Measurements from ENCODE around the gene ERCC5. TPM values are rescaled to one million over a fixed set of nuclear protein-coding genes. Genes with fewer than 3 reads are reported as not detected.

Gene ERCC5
- total and polyA plus RNA-seq, 2 donors (not counting 1 experiment from before 2014, with no cell fraction given): 36.6 to 78.9 TPM

- no peak for TF ChIP-seq CTCF (conservative IDR thresholded peaks at IDR 0.05 in 1 of 2, IDR thresholded peaks at IDR 0.05 in 1 of 2; ENCODE audit: low read depth in 1 of 2, low read length in 2 of 2)
- no peak for TF ChIP-seq EZH2 (IDR thresholded peaks at IDR 0.05; ENCODE audit: low read length, missing control alignments)
- Histone ChIP-seq H2AFZ (ENCODE audit: low read length) (no peak overlapping the region), H3K36me3 (ENCODE audit: control insufficient read depth, insufficient read depth, low read length) (no peaks in the 10 kb centered on the region), H3K9me3 (ENCODE audit: control insufficient read depth, insufficient read depth, low read depth, low read length) (no peaks in the 10 kb centered on the region), H3K4me1 (ENCODE audit: control insufficient read depth, extremely low read depth, insufficient read depth, low read length) (no peaks in the 10 kb centered on the region), H3K4me3 (replicated peaks in 1 of 4; ENCODE audit: control extremely low read depth in 1 of 4, insufficient read depth in 1 of 4, low read depth in 3 of 4, low read length in 4 of 4) (no peak overlapping the region), H4K20me1 (ENCODE audit: control insufficient read depth, extremely low read depth, insufficient read depth, low read length) (no peaks in the 10 kb centered on the region), H3K27me3 (ENCODE audit: control insufficient read depth, insufficient read depth, low read length) (no peaks in the 10 kb centered on the region), H3K4me2 (ENCODE audit: extremely low read depth, insufficient read depth, low read length) (no peak overlapping the region), H3K27ac (ENCODE audit: insufficient read depth, low read length) (no peak overlapping the region), H3K79me2 (ENCODE audit: control insufficient read depth, insufficient read depth, low read length) (no peaks in the 10 kb centered on the region), H3K9ac (ENCODE audit: insufficient read depth, low read length) (no peak overlapping the region)
- no peak for DNase-seq (ENCODE audit: low read depth in 2 of 2)
Measured at GRCh38 chr13:102912599-102912998, 66.8 kb downstream of the ERCC5 start.

GRCh38 chr13:102913914-102914313 is 68.1 kb downstream of the ERCC5 start:
- peak; percentile 60 to 61 for DNase-seq (ENCODE audit: low read depth in 2 of 2)
- Histone ChIP-seq H2AFZ (ENCODE audit: low read length) (no peak overlapping the region), H3K9ac (ENCODE audit: insufficient read depth, low read length) (no peak overlapping the region)

GRCh38 chr13:102914339-102914930 is 68.6 kb downstream of the ERCC5 start:
- no peaks in the 10 kb centered on the region for H3K79me2 ChIP-seq (ENCODE audit: control insufficient read depth, insufficient read depth, low read length)
- H2AFZ ChIP-seq (ENCODE audit: low read length): no peak overlapping the region
- DNase-seq (ENCODE audit: low read depth in 2 of 2): peak in 1 of 2 donors; percentile 17
- no peaks in the 10 kb centered on the region for H3K27me3 ChIP-seq (ENCODE audit: control insufficient read depth, insufficient read depth, low read length)
- H3K36me3 ChIP-seq (ENCODE audit: control insufficient read depth, insufficient read depth, low read length): no peaks in the 10 kb centered on the region
- H4K20me1 ChIP-seq (ENCODE audit: control insufficient read depth, extremely low read depth, insufficient read depth, low read length): no peaks in the 10 kb centered on the region
- no peaks in the 10 kb centered on the region for H3K9me3 ChIP-seq (ENCODE audit: control insufficient read depth, insufficient read depth, low read depth, low read length)
- H3K4me3 ChIP-seq (replicated peaks in 1 of 4; ENCODE audit: control extremely low read depth in 1 of 4, insufficient read depth in 1 of 4, low read depth in 3 of 4, low read length in 4 of 4): no peak overlapping the region
- H3K4me2 ChIP-seq (ENCODE audit: extremely low read depth, insufficient read depth, low read length): no peak overlapping the region
- H3K27ac ChIP-seq (ENCODE audit: insufficient read depth, low read length): no peak overlapping the region
- no peaks in the 10 kb centered on the region for H3K4me1 ChIP-seq (ENCODE audit: control insufficient read depth, extremely low read depth, insufficient read depth, low read length)
- no peak for TF ChIP-seq CTCF (conservative IDR thresholded peaks at IDR 0.05 in 1 of 2, IDR thresholded peaks at IDR 0.05 in 1 of 2; ENCODE audit: low read depth in 1 of 2, low read length in 2 of 2)
- no peak for TF ChIP-seq EZH2 (IDR thresholded peaks at IDR 0.05; ENCODE audit: low read length, missing control alignments)
- no peak overlapping the region for H3K9ac ChIP-seq (ENCODE audit: insufficient read depth, low read length)

More at GRCh38 chr13:102913914-102914313, 68.1 kb downstream of the ERCC5 start:
- Histone ChIP-seq H3K27ac (ENCODE audit: insufficient read depth, low read length) (no peak overlapping the region), H3K79me2 (ENCODE audit: control insufficient read depth, insufficient read depth, low read length) (no peaks in the 10 kb centered on the region), H3K4me3 (replicated peaks in 1 of 4; ENCODE audit: control extremely low read depth in 1 of 4, insufficient read depth in 1 of 4, low read depth in 3 of 4, low read length in 4 of 4) (no peak overlapping the region), H3K4me2 (ENCODE audit: extremely low read depth, insufficient read depth, low read length) (no peak overlapping the region), H3K4me1 (ENCODE audit: control insufficient read depth, extremely low read depth, insufficient read depth, low read length) (no peaks in the 10 kb centered on the region), H3K9me3 (ENCODE audit: control insufficient read depth, insufficient read depth, low read depth, low read length) (no peaks in the 10 kb centered on the region), H4K20me1 (ENCODE audit: control insufficient read depth, extremely low read depth, insufficient read depth, low read length) (no peaks in the 10 kb centered on the region), H3K36me3 (ENCODE audit: control insufficient read depth, insufficient read depth, low read length) (no peaks in the 10 kb centered on the region), H3K27me3 (ENCODE audit: control insufficient read depth, insufficient read depth, low read length) (no peaks in the 10 kb centered on the region)
- no peak for TF ChIP-seq CTCF (conservative IDR thresholded peaks at IDR 0.05 in 1 of 2, IDR thresholded peaks at IDR 0.05 in 1 of 2; ENCODE audit: low read depth in 1 of 2, low read length in 2 of 2)
- TF ChIP-seq EZH2 (IDR thresholded peaks at IDR 0.05; ENCODE audit: low read length, missing control alignments): no peak

Measured in fibroblast of lung (primary cell).